MM.1S (cell line): ENCODE results near the gene CYSRT1.

Source experiments
- DNase-seq: peaks from one replicate; pipeline ENCODE4 v3.0.0-alpha.2; 2015
- H2AFZ ChIP-seq: fragments of 300-600 bp; sonication (generic); 2 replicates; pipeline ENCODE4 v1.6.0; 2016; ENCODE audit warnings: antibody characterized with exemption, low read length
- H3F3A ChIP-seq: fragments of 300-600 bp; sonication (generic); 2 replicates; pipeline ENCODE4 v1.6.1; 2016; ENCODE audit warnings: mild to moderate bottlenecking, antibody characterized with exemption, low read length, moderate library complexity, mixed read lengths; ENCODE audit not compliant: insufficient read depth
- H3K27ac ChIP-seq: fragments of 300-600 bp; sonication (generic); 2 replicates; pipeline ENCODE4 v1.5.1; 2016; ENCODE audit warnings: mild to moderate bottlenecking, low read length
- H3K27me3 ChIP-seq: fragments of 300-600 bp; sonication (generic); replicated peaks from 2 replicates; pipeline ENCODE4 v1.6.0; 2016; ENCODE audit warnings: low read length; ENCODE audit not compliant: insufficient read depth
- H3K36me3 ChIP-seq: fragments of 300-600 bp; sonication (generic); replicated peaks from 2 replicates; pipeline ENCODE4 v1.6.1; 2016; ENCODE audit warnings: mild to moderate bottlenecking, low read length, mixed read lengths; ENCODE audit not compliant: insufficient read depth
- H3K4me1 ChIP-seq: fragments of 300-600 bp; sonication (generic); 2 replicates; pipeline ENCODE4 v1.6.1; 2016; ENCODE audit warnings: low read length, mixed read lengths
- H3K4me2 ChIP-seq: fragments of 300-600 bp; sonication (generic); 2 replicates; pipeline ENCODE4 v1.6.0; 2016; ENCODE audit warnings: low read depth, low read length
- H3K4me3 ChIP-seq: fragments of 300-600 bp; sonication (generic); 2 replicates; pipeline ENCODE4 v1.5.1; 2016; ENCODE audit warnings: low read length, mixed read lengths
- H3K79me2 ChIP-seq: fragments of 300-600 bp; sonication (generic); 2 replicates; pipeline ENCODE4 v1.6.1; 2016; ENCODE audit warnings: mixed run types, low read length, mixed read lengths
- H3K9ac ChIP-seq: fragments of 300-600 bp; sonication (generic); 2 replicates; pipeline ENCODE4 v1.6.1; 2016; ENCODE audit warnings: low read length, mixed read lengths
- H3K9me2 ChIP-seq: fragments of 300-600 bp; sonication (generic); replicated peaks from 2 replicates; pipeline ENCODE4 v1.6.1; 2016; ENCODE audit warnings: mild to moderate bottlenecking, low read length, mixed read lengths; ENCODE audit not compliant: insufficient read depth
- H3K9me3 ChIP-seq: fragments of 300-600 bp; sonication (generic); replicated peaks from 2 replicates; pipeline ENCODE4 v1.6.1; 2016; ENCODE audit warnings: mild to moderate bottlenecking, low read length, mixed read lengths; ENCODE audit not compliant: insufficient read depth
- H4K20me1 ChIP-seq: fragments of 300-600 bp; sonication (generic); 2 replicates; pipeline ENCODE4 v1.6.1; 2016; ENCODE audit warnings: mild to moderate bottlenecking, low read length, moderate library complexity, mixed read lengths; ENCODE audit not compliant: insufficient read depth
- CTCF ChIP-seq: fragments of 300-600 bp; sonication (generic); IDR thresholded peaks from 2 replicates; pipeline ENCODE4 v1.5.1; 2016; ENCODE audit warnings: antibody characterized with exemption, low read length, mixed read lengths
- EZH2 ChIP-seq: fragments of 300-600 bp; sonication (generic); optimal IDR thresholded peaks from 2 replicates; pipeline ENCODE3; 2017; ENCODE audit warnings: low read depth, mild to moderate bottlenecking, antibody characterized with exemption, low read length, mixed read lengths
- EZH2phosphoT487 ChIP-seq: fragments of 300-600 bp; sonication (generic); IDR thresholded peaks from 2 replicates; pipeline ENCODE4 v1.6.1; 2018; ENCODE audit warnings: antibody characterized with exemption, low read length

Gene CYSRT1

GRCh38 chr9:137266162-137266527 lies 41.2 kb downstream of the CYSRT1 start:
- Histone ChIP-seq H3K4me3 (no peak overlapping the region), H3F3A (peaks cover 8% of the 10 kb centered on the region; the same call in 1 of the 2 replicates), H3K27me3 (no peaks in the 10 kb centered on the region), H3K4me2 (no peak overlapping the region), H3K9me3 (no peaks in the 10 kb centered on the region), H3K27ac (no peak overlapping the region), H3K9me2 (no peaks in the 10 kb centered on the region), H2AFZ (no peak overlapping the region), H3K36me3 (no peaks in the 10 kb centered on the region), H3K4me1 (peaks cover 20% of the 10 kb centered on the region), H3K79me2 (peaks cover 8% of the 10 kb centered on the region; the same call in 1 of the 2 replicates), H3K9ac (no peak overlapping the region), H4K20me1 (no peaks in the 10 kb centered on the region)
- no peak for TF ChIP-seq CTCF
- TF ChIP-seq EZH2, result no peak
- TF ChIP-seq EZH2phosphoT487, result no peak
- no peak for DNase-seq

DNA sequence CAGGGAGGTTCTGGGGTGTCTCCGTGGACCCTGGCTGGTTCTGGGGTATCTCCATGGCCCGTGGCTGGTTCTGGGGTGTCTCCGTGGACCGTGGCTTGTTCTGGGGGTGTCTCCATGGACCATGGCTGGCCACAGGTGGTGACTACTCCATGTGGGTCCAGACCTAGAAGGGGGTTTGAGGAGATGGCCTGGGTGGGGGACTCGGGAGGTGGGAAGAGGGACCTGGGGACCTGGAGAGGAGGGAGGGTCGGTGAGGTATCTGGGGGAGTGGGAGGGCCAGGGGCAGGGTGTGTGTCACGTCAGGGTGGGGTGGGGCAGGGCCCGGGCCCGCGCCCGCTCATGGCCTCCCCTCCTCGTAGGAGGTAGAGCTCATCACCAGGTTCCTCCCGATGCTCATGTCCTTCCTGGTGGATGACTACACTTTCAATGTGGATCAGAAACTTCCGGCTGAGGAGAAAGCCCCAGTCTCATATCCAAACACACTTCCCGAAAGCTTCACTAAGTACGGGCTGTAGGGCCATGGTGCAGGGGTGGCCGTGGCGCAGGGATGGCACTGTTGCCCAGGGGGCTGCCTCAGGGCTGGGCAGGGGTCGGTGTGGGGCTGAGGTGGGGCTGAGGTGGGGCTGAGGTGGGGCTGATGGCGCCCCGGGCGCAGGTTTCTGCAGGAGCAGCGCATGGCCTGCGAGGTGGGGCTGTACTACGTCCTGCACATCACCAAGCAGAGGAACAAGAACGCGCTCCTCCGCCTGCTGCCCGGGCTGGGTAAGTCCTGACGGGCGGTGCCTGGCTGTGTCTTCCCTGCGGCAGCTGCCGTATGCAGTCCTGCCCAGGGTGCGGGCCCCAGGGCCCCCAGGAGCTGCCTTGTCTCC lies 41.8 kb downstream of the CYSRT1 start:
- H3K36me3 ChIP-seq, result no peaks in the 10 kb centered on the region
- TF ChIP-seq EZH2 (no peak), EZH2phosphoT487 (no peak), CTCF (no peak)
- H3F3A ChIP-seq, result peaks cover 8% of the 10 kb centered on the region; the same call in 1 of the 2 replicates
- H3K9ac ChIP-seq, result no peak overlapping the region
- H3K9me2 ChIP-seq, result no peaks in the 10 kb centered on the region
- no peaks in the 10 kb centered on the region for H4K20me1 ChIP-seq
- H3K79me2 ChIP-seq, result peaks cover 8% of the 10 kb centered on the region; the same call in 1 of the 2 replicates
- no peak overlapping the region for H3K4me2 ChIP-seq
- no peak overlapping the region for H3K4me3 ChIP-seq
- no peak overlapping the region for H2AFZ ChIP-seq
- no peak overlapping the region for H3K27ac ChIP-seq
- DNase-seq, result no peak
- H3K9me3 ChIP-seq, result no peaks in the 10 kb centered on the region
- no peaks in the 10 kb centered on the region for H3K27me3 ChIP-seq
- H3K4me1 ChIP-seq, result peaks cover 20% of the 10 kb centered on the region

- H3K4me2 ChIP-seq, result no peak overlapping the region
- H3K9ac ChIP-seq, result no peak overlapping the region
- H3K4me1 ChIP-seq, result peaks cover 20% of the 10 kb centered on the region
These were observed 43.0 kb downstream of the CYSRT1 start for GRCh38 chr9:137267933-137268355.

More at GRCh38 chr9:137267933-137268355, 43.0 kb downstream of the CYSRT1 start:
- H3K4me3 ChIP-seq, result no peak overlapping the region
- H3K9me2 ChIP-seq, result no peaks in the 10 kb centered on the region
- no peak overlapping the region for H2AFZ ChIP-seq
- H3K79me2 ChIP-seq, result peaks cover 8% of the 10 kb centered on the region; the same call in 1 of the 2 replicates
- no peaks in the 10 kb centered on the region for H3K9me3 ChIP-seq
- H3F3A ChIP-seq, result peaks cover 8% of the 10 kb centered on the region; the same call in 1 of the 2 replicates
- no peaks in the 10 kb centered on the region for H3K36me3 ChIP-seq
- TF ChIP-seq EZH2, result no peak
- no peak for TF ChIP-seq EZH2phosphoT487
- no peak for TF ChIP-seq CTCF
- no peak overlapping the region for H3K27ac ChIP-seq
- no peaks in the 10 kb centered on the region for H4K20me1 ChIP-seq
- no peak for DNase-seq
- no peaks in the 10 kb centered on the region for H3K27me3 ChIP-seq
